SKM-1 (cell line): ENCODE measurements around the gene DNAH17.

Source experiments
- DNase-seq: peaks from one replicate; lab custom pipeline; 2025; ENCODE audit not compliant: unreplicated experiment; lab: John Stamatoyannopoulos, UW

Gene DNAH17, protein sequence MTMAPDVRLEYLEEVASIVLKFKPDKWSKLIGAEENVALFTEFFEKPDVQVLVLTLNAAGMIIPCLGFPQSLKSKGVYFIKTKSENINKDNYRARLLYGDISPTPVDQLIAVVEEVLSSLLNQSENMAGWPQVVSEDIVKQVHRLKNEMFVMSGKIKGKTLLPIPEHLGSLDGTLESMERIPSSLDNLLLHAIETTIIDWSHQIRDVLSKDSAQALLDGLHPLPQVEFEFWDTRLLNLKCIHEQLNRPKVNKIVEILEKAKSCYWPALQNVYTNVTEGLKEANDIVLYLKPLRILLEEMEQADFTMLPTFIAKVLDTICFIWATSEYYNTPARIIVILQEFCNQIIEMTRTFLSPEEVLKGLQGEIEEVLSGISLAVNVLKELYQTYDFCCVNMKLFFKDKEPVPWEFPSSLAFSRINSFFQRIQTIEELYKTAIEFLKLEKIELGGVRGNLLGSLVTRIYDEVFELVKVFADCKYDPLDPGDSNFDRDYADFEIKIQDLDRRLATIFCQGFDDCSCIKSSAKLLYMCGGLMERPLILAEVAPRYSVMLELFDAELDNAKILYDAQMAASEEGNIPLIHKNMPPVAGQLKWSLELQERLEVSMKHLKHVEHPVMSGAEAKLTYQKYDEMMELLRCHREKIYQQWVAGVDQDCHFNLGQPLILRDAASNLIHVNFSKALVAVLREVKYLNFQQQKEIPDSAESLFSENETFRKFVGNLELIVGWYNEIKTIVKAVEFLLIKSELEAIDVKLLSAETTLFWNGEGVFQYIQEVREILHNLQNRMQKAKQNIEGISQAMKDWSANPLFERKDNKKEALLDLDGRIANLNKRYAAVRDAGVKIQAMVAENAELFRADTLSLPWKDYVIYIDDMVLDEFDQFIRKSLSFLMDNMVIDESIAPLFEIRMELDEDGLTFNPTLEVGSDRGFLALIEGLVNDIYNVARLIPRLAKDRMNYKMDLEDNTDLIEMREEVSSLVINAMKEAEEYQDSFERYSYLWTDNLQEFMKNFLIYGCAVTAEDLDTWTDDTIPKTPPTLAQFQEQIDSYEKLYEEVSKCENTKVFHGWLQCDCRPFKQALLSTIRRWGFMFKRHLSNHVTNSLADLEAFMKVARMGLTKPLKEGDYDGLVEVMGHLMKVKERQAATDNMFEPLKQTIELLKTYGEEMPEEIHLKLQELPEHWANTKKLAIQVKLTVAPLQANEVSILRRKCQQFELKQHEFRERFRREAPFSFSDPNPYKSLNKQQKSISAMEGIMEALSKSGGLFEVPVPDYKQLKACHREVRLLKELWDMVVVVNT (N-terminal part only)

DNA sequence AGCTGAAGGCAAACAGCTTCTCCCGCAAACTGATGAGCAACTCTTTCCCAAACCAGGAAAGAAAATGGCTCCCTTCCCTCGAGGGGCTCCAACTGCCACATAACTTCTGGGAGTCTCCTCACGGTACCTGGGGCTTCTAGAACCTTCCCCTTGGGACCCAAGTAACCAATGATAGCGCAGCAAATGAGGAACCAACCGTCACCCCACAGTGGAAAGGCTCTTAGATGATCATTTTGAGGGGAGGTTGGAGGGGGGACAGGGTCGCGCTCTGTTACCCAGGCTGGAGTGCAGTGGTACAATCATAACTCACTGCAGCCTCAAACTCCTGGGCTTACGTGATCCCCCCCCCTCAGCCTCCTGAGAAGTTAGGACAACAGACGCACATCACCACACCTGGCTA lies at the start of gene DNAH17:
TSS of gene DNAH17 (minus strand) at position 101 of the 400 bp plus-strand sequence. CDS start 2,339 bp downstream, outside the sequence.
- no peak for DNase-seq

DNA sequence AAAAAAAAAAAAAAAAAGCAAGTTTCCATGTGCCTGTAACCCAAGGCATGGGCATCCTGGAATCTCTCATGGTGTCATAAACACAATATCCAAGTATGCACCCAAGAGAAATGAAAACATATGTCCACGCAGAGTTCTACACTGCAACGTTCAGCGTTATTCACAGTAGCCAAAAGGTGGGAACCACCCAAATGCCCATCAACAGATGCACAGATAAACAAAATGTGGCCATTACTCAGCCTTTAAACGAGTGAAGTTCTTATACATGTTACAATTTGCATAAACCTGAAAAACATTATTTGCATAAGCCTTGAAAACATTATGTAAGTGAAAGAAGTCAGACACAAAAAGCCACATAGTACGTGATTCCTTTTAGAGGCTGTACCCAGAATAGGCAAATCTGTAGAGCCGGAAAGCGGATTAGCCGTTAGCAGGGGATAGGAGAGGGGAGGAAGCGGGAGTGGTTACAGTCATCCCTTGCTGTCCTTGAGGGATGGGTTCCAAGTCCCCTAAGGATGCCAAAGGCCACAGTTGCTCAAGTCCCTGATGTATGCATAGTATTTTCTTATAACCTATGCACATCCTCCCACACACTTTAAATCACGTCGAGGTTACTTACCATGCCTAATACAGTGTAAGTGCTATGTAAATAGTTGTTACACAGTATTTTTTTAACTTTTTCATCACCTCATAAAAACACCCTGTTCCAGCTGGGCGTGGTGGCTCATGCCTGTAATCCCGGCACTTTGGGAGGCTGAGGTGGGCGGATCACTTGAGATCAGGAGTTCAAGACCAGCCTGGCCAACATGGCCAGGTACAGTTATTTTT lies 47.3 kb upstream of the DNAH17 start:
- no peak for DNase-seq

DNA sequence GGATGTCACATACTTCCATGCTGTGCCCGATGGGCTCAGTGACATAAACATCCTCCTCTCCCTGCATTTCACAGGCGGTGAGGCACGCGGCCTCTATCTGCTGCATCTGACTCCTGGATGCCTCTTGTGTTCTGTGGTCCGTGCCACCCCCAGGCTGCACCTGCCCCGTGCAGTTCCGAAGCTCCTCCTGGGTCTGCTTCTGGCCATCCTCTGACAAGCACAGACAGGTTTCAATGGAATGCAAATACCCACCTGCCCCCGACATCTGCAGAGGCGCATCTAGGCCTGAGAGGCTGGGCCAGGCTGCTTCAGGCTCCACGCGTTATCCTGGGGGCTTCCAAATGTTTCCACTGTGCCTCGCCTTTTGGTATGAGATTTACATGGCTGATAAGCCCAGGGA lies 46.3 kb upstream of the DNAH17 start:
- no peak for DNase-seq

DNA sequence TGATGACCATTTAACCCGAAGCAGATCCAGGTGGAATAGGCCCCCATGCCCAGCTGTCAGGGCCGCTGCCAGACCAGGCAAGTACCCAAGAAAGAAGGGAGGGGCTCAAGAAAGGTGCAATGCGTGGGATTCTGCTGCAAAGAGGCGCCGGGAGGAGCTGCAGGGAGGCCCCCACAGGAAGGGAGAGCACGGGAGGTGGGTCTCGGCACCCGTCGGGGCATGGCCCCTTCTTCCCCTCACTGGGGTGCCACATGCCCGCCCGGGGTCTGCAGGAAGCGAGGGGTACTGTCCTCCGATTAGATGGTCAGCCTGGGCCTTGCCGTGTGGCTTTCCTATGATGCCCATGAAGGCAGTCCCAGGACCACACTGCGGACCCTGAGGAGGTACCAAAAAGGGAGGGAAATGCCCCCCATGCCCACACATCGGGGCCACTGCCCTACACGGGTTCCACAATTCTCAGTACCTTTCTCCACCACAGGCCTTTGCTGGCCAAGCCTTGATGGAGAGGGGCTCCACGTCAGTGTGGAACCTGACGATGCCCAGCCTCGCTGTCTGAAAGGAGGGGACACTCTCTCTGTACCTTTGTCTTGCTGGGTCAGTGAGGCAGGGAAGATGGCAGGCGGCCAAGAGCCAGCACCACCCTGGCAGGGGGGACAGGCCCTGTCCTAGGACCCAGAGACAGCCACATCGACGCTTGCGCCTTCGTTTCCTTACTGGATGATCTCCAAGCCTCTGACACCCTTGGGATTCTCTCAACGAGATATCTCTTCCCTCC lies 45.5 kb upstream of the DNAH17 start:
- no peak for DNase-seq

DNA sequence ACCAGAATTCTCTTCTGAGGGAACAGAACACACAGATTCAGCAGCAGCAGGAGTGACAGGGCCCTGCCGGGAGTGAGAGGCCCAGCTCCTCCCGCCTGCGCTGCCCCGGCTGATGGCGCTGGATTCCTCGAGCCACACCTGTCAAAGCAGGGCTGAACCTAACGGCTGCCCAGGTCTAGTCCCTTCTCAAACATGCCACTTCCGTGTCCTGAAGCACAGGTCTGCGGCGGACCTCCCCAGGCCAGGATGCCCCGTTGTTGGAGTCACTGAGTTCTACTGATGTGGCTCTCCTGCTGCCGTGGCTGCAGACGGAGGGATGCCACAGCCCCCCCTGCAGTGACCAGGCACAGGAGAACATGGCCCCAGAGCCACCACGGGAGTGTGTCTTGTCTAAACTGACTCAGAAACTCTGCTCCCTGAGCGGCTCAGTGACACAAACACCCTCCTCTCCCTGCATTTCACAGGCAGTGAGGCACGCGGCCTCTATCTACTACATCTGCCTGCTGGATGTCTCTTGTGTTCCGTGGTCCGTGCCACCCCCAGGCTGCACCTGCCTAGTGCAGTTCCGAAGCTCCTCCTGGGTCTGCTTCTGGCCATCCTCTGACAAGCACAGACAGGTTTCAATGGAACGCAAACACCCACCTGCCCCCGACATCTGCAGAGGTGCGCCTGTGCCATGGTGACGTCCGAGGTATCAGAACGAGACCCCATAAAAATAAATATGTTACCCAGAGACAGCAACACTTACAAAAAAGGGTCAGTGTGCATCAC lies 44.7 kb upstream of the DNAH17 start:
- DNase-seq = no peak

DNA sequence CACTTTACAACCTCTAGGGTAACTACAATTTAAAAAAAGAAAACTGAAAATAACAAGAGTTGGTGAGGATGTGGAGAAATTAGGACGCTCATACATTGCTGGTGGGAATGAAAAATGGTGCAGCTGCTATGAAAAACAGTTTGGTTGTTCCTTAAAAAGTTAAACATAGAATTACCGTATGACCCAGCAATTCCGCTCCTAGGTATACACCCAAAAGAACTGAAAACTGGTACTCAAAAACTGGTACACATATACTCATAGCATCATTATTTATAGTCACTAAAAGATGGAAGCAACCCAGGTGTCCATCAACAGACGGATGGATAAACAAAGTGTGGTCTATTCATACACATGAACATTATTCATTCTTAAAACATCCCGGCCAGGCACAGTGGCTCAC lies 42.9 kb upstream of the DNAH17 start:
- no peak for DNase-seq

DNA sequence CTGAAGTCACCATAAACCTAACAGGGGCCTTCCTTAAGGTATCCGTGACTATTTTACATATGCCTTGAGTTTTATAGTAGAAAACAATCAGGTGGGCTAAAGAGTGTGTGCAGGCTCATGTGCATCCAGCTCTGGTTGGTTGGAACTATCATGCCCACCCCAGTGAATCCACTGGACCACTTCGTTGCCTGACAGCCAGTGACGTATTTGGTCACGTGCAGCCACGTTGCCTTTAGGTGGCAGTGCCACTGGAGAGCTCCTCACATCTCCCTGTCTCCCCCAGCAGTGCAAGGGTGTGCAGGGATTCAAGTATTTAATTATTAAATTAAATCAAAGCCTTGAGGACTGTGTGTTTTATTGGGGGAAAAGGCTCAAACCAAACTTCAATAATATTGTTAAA lies 42.1 kb upstream of the DNAH17 start:
- no peak for DNase-seq

DNA sequence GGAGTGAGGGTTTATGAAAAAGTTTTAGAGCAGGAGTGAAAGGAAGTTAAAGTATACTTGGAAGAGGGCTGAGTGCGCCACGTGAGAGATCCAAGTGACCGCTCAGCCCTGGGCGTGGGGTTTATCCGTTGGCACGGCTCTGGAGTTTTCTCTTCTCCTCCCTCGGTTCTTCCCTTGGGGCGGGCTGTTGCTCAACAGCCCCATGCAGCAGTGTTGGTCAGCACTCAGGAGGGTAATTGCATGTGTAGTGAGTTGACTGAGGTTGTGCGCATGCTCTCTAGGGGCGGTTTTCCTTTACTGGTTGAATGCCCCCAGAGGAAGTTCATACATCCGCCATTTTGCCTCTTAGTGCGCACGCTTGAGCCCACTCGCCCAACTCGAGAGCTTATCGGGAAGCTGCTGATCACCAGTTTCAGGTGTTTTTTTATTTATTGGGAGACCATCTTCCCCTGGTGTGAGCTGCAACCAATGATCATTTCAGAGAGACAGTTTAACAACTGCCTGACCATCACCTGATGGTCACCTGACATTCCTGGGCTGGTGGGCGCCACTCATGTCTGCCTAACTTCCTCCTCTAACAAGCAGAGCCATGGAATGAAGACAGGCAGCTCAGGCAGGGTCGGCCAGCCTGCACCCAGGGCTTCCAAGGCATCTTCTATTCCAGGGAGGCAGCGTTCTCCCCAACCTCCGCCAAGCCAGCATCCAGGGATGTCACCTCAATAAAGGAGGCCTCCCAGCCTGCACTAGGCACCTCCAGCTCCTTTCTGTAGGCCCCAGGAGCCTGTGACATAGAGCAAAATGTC lies 41.3 kb upstream of the DNAH17 start:
- DNase-seq = no peak

DNA sequence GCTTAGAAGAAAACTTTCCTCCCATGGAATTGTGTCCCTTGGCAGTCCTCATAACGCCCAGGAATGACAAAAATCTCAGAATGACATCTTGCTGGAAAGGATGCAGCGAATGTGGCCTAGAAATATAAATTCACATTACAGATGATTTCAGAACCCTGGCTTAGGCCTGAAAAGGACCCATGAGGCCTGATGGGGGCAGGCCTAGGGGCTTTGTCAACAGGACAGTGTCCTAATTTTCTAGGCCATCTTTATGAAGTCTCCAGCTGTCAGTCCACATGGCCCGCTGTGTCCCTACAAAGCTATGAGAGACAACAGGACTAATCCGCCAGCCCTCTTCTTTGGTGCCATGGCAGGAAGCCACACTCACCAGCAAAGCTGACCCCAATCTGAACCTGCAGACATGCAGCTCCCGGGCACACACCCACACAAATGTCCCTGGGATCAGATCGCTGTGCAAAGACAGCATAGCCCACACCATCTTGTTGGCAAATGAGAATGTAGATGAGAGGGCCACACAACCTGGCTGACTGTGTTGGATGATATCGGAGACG lies 40.4 kb upstream of the DNAH17 start:
- no peak for DNase-seq

DNA sequence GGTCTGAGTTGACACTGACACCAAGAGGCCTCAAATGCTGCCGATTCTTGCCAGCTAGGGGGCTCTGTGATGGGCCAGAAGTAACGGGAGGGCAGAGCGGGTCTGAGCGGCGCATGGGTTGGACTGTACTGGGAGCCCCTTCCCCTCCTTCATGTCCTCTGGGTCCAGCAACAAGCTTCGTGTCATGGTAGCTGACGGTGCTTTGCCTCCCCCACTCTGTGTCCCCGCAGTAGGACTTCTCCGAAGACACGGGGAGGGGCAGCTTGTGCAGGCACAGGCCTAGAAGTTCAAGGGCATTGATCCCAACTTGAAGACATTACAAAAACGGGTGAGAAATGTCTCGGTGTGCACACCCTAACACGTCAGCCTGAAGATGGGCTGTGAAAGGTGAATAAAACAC lies 39.8 kb upstream of the DNAH17 start:
- no peak for DNase-seq

DNA sequence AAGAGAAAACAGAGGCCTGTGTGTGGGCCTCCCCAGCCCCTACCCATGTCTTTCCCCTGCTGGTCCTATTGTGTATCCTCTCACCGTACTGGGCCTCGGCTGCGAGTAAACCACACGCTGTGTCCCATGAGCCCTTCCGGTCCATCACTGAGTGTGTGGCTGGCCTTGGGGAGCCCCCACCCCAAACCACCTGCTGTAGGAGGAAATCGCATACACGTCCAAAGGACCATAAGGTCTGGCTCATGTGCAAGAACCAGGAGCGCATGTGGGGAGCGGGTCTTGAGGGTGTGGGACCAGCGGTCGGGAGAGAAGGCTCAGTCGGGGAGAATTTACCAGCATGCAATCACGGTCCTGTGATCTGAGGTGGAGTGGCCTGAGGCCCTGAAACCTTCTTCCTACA lies 38.4 kb upstream of the DNAH17 start:
- no peak for DNase-seq

DNA sequence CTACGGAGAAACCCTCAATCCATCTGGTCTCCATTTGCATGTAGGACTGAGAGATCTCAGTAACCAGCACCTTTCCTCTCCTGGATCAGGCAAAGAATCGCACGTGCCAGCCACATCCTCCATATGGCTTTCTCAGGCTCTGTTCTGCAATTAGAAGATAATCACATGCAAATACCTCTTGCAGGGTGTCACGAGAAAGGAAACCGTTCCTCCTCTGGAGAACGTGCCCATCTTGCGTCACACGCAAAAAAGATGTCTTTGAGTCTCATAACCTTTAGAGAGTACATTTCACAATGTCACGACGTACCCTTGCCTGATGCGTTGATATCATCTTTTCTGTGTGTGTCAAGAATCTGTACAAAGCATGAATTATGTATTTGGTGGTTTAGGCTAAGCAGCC lies 36.2 kb upstream of the DNAH17 start:
- DNase-seq = no peak

DNA sequence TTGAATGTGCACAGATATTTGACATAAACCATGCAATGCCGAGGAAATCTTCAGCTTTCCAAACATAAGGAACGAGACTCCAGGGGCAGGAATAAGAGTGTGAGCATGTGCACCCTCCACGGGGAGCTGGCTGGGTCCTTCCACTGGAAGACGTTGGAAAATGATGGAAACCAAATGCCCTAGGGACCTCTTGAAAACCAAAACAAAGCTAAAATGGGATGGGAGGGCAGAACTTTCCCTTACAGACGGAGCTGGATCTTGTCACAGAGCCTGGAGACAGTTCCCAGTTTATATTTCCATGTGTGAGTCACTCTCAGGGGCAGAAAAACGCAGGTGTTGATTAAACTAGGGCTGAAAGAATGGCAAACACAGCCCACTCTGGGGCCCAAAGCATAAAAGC lies 34.4 kb upstream of the DNAH17 start:
- no peak for DNase-seq

DNA sequence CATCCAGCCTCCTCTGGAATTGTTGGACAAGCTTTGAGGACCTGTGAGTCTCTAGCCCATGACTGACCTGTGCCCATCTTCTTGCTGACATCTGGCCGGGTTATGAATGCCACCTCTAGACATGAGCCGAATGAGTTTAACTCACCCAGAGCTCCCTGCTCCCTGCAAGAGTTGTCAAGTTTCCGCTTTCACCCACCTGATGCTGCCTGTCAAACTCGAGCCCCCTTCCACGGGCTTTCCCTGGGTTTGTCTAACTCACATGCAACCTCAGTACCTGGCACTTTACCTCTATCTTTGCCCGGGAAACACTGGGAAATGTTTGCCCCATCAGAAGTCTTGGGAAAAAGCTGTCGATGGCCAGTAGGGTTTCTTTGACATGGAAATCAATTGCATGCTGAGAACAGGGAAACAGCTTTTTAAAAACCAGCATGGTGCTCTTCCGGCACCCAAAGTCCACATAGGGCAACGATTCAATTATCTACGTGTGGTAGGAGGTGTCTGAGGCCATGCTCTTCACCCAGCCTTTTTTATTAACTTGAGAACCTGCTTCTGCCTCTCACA lies 33.8 kb upstream of the DNAH17 start:
- DNase-seq = no peak

DNA sequence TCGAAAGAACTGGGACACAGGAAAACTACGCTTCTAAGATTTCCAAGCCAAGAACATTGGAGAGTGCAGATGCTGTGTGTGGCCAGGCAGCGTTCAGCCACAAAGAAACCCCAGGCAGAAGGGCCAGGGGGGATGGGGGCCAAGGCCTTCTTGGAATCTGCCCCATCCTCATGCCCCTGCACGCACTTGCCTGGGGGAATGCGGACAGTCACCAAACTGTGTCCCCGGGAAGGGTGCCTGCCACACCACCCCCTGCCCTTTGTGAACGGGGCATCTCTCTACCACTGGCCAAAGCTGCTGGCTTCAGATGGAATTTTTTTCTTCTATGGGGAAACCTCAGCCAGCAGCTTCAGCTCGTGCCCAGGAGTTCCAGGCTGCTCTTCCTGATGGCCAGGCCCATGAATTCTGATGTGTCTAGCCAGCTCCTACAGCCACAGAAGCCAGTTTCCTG lies 32.0 kb upstream of the DNAH17 start:
- DNase-seq = no peak

DNA sequence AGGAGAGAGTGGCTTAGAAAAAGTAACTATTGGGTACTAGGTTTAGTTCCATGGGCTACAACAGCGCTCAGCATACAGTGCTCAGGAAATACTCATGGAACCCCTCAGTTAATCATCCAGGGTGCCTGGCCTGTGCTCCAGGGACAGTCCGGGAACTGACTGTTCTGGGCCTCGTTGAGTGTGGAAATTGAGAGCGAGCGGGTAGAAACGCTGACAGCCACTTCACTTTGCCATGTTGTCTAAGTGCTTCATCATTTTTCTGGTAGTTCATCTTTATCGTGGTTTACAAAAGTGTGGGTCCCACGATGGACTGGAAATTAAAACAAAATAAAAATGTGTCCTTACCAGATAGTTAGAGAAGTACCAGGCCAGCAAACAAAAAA lies 31.6 kb upstream of the DNAH17 start:
- no peak for DNase-seq

DNA sequence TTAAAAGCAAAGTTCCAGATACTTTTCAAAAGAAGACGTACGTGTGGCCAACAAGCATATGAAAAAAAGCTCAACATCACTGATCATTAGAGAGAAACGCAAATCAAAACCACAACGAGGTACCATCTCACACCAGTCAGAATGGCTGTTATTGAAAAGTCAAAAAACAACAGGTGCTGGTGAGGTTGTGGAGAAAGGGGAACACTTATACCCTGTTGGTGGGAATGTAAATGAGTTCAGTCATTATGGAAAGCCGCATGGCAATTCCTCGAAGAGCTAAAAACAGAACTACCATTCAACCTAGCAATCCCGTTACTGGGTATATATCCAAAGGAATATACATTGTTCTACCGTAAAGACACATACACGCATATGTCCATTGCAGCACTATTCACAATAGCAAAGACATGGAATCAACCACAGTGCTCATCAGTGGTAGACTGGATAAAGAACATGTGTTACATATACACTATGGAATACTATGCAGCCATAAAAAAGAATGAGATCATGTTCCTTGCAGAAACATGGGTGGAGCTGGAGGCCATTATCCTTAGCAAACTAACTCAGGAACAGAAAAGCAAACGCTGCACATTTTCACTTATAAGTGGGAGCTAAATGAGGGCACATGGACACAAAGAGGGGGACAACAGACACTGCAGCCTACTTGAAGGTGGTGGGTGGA lies 31.1 kb upstream of the DNAH17 start:
- DNase-seq = no peak
